GM10266 (cell line): ENCODE measurements around the gene TTPAL.

Source experiments
- DNase-seq: peaks from one replicate; pipeline ENCODE4 v3.0.0; 2012; ENCODE audit errors: extremely low spot score
- CTCF ChIP-seq: IDR thresholded peaks from 2 replicates; pipeline ENCODE4 v1.5.1; 2012; ENCODE audit warnings: mild to moderate bottlenecking, low read depth; ENCODE audit not compliant: control insufficient read depth, insufficient read depth; ENCODE audit errors: missing control alignments

Gene TTPAL

GRCh38 chr20:44501448-44501847, 25.8 kb downstream of the TTPAL start:
- DNase-seq = no peak
- TF ChIP-seq CTCF = no peak

GRCh38 chr20:44502968-44503367, 27.3 kb downstream of the TTPAL start:
- DNase-seq = no peak
- no peak for TF ChIP-seq CTCF

- DNase-seq = no peak
- no peak for TF ChIP-seq CTCF
These were observed 29.0 kb downstream of the TTPAL start for GRCh38 chr20:44504402-44505307.

GRCh38 chr20:44509762-44510161, 34.1 kb downstream of the TTPAL start:
- no peak for DNase-seq
- TF ChIP-seq CTCF = no peak

- no peak for TF ChIP-seq CTCF
- no peak for DNase-seq
These were observed 38.2 kb downstream of the TTPAL start for GRCh38 chr20:44513871-44514270.

- no peak for DNase-seq
These were observed 40.8 kb downstream of the TTPAL start for GRCh38 chr20:44516491-44516890.

GRCh38 chr20:44517454-44517853, 41.8 kb downstream of the TTPAL start:
- TF ChIP-seq CTCF = no peak
- no peak for DNase-seq

More at GRCh38 chr20:44516491-44516890, 40.8 kb downstream of the TTPAL start:
- no peak for TF ChIP-seq CTCF
